ENCODE results near the gene MYL6.
"Not testable (repeated sequence)": the region's sequence is repeated elsewhere in the genome, so short reads cannot be mapped to it uniquely, and the experiment has no call there.

Gene MYL6

DNA sequence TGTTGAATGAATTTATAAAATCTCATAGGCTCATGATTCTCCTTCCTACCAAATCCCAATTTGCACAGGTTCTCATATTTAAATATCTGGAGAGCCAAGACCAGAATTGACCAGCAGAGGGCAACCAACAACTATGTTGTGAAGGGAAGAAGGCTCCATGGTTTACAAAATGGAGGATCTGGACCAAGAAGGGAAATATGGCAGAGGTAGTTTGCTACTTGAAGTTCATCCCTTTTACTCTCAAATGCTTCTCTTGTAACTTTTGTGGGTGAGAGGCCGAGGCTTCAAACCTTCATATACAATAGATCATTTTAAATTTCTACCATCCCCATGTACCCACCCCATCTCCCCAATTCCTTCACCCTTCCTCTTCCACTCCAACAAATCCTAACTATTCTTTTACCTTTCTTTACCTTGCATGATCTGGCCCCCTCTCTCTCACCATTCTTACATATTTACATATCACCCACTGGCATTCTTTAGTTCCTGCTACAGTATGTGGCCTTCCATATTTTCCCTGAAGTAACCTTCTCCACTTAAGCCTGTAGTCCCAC, 34.9 kb downstream of the MYL6 start:
- peak; percentile 86 to 89 for DNase-seq

DNA sequence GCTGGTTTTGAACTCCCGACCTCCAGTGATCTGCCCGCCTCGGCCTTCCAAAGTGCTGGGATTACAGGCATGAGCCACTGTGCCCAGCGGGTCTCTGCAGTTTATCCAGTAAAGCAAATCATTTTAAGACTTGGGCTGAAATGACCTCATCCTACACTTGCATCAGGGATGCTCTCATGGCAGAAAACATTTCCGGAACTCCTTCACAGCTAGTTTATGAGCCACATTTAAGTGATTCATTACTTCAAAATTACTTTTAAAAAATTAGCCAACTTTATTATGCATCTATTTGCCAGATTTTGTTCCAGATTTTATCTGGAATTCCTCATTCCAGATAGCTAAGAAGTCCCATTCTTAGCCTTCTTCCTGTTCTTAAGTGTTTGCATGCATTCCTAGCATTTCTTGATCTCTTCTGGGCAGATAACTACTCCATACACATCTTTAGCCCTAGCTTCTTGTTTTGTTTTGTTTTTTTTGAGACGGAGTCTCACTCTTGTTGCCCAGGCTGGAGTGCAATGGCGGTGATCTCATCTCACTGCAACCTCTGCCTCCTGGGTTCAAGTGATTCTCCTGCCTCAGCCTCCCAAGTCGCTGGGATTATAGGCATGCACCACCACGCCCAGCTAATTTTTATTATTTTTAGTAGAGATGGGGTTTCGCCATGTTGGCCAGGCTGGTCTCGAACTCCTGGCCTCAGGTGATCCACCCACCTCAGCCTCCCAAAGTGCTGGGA, 38.8 kb downstream of the MYL6 start:
- not testable (repeated sequence) for DNase-seq

DNA sequence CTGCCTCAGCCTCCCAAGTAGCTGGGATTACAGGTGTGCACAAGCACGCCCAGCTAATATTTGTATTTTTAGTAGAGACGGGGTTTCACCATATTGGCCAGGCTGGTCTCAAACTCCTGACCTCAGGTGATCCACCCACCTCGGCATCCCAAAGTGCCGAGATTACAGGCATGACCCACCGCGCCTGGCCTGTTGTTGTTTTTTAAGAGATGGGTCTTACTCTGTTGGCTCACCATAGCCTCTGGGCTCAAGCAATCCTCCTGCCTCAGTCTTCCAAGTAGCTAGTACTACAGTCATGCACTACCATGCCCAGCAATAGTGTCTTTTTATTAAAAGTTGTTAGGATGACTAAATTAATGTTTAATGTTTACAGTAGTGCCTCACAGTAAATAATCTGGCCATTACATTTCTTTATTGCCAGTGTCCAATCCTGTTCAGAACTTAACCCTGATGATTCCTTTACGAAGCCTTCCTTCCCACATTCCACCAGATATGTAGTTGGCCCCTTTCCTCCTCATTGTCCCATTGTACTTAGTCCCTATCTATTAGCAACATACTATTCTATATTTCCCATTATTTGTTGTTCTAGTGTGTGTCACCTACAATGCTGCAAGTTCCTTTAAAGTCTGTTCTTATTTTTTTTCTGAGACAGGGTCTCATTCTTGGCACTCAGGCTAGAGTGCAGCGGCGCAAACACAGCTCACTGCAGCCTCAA, 39.9 kb downstream of the MYL6 start:
- DNase-seq: no peak

DNA sequence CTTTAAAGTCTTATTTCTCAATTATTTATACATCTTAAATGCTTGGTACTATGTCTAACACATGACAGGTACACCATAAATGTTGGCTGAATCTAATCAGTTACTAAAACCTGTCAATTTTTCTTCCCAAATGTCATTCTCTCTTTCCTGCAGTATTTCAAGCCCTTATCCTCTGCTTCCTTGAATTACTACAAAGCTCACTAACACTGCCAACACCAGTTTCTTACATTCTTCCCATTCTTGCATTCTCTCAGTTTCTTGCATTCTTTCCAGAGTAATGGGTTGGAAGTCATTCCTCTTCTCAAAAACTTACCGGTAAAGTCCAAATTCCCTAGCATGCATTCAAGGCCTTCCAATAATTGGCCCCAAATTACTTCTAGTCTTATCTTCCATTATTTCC, 40.7 kb downstream of the MYL6 start:
- DNase-seq: no peak

DNA sequence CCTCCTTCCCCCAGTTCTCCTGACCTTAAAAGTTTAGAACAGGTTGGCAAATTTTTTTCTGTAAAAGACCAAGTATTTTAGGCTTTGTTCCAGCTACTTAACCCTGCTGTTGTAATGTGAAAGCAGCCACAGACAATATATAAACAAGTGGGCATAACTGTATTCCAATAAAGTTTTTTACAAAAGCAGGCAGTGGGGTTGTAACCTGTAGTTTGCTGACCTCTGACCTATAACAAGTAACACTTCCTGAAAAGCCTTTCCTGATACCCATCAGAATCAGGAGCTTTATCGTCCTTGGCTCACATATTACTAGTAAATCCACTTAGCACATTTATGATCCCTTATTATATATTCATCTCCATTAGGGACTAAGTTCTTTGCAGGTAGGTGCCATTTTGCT, 44.2 kb downstream of the MYL6 start:
- DNase-seq: no peak

DNA sequence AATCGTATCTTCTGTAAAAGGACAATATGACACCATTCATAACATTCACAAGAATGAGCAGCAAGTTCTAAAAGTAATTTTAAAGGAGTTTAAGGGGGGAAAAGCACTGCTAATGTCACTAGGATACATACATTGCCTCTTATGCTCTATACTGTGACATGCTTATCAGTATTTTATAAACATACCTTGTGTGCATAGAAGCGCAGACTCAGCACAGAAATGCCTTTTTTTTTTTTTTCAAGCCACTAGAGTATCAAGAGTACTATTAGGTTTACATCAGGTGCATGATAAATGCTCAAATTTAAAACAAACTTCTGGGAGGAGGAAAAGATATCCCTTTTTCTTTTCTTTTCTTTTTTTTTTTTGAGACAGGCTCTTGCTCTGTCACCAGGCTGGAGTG, 44.7 kb downstream of the MYL6 start:
- DNase-seq: no peak

DNA sequence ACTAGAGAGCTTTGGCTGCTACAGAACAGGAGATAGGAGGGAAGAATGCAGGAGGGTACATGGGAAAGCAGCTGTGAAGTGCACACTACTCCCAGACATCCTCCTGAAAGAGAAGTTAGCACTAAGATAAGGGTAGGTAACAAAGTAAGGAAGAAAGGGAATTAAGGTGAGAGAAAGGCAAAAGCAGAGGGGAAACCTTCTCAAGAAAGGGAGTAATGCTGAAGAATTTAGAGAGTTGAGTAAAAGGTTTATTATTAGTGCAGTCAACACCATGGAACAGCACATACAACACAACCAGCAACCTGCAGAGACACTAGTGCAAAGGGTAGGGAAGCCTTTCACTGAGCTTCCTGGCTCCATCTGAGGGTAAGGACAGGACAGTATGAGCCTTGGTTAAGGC, 46.1 kb downstream of the MYL6 start:
- no peak for DNase-seq

DNA sequence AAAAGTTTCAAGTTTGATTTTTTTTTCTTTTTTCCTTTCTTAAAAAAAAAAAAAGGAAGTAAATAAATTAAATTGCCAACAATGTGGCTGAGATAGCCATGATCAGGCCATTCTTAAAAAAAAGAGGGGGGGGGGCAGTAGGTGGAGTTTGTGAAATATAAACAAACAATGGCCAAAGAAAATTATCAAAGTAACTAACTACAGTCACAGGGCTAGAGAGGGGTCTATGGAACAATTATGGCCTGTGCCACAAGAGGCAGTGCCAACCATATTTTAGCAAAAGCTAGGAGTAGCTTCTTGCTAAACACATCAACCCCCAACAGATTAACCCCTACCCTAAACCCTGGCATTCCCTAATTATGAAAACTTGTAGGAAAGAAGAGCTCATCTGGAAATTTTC, 47.3 kb downstream of the MYL6 start:
- peak; percentile 18 to 27 for DNase-seq

DNA sequence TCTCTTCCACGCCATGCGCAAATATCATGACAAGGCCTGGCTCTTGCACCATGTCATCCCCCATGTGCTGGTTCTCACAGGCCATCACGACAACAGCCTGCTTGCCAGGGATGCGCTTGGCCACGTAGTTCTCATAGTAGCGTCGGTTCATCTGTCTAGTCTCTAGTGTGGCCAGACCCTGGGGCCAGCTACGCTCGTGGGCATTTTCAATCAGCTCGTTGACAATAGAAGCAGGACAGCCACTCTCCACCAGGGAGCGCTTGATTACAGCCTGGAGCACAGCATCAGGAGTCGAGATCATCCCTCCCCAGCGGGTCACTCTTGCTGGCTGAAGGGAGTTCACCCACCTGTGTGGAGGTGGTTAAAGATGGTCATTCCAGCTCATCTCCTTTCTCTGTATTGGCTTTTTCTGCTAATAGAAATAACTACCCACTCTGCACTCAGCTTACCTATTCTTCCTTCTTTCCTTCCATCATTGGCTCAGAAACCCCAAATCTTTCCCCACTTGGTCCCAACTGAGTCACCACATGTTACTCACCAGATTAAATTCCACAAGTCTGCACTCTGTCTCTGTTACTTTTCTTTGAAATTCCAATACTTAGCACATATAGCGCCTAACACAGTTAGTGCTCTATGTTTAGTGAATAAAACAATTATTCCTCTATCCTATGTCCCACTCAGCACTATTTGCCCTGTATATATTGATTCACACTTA, 48.5 kb downstream of the MYL6 start:
- DNase-seq: peak; percentile 45 to 49

DNA sequence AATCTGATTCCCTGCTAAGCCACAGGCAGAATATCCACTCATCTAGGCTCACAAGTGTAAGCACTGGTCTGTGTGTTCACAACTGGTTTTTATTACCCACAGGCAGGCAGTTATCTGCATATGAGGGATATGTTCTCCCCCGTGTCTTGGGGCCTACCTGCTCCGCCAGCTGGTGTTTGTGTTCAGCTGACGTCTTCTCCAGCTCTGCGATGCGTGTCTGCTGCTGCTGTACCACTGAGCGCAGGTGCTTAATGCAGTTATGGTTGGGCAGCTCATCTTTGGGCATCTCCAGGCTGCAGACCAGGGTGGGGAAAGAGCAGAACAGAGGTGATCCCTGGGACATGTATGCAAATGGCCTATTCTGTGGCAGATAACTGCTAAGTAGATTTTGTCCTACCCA, 49.8 kb downstream of the MYL6 start:
- no peak for DNase-seq

Measured in AML-193 (cell line).